HG03135 (cell line): Measurements from ENCODE around the gene MYH3.
"Not testable (repeated sequence)": the region's sequence is repeated elsewhere in the genome, so short reads cannot be mapped to it uniquely, and the experiment has no call there.

Source experiments
- ATAC-seq: cut with Tn5 transposase; IDR thresholded peaks from one replicate; pipeline ENCODE4 v1.9.1; 2021; ENCODE audit warnings: mild to moderate bottlenecking, moderate library complexity; ENCODE audit not compliant: unreplicated experiment

Gene MYH3

GRCh38 chr17:10657148-10657547 is at the start of gene MYH3:
MYH3 (minus strand) TSS chr17:10657309; CDS start chr17:10655064, 2,245 bp downstream.
- no peak for ATAC-seq

GRCh38 chr17:10705727-10706126 is 48.6 kb upstream of the MYH3 start:
- no peak for ATAC-seq

- ATAC-seq = no peak
Observed at GRCh38 chr17:10702574-10702973, 45.5 kb upstream of the MYH3 start.

- ATAC-seq = no peak
Observed at GRCh38 chr17:10699856-10700255, 42.7 kb upstream of the MYH3 start.

GRCh38 chr17:10698096-10698818 is 41.1 kb upstream of the MYH3 start:
- ATAC-seq = no peak

- ATAC-seq = peak; percentile 92
Observed at GRCh38 chr17:10697092-10698081, 40.3 kb upstream of the MYH3 start, which contains the start of the genes ADPRM and SCO1. ADPRM (plus strand) TSS chr17:10697594; CDS start chr17:10704927, 7,333 bp downstream. SCO1 (minus strand) TSS chr17:10697533; CDS start chr17:10697507, 26 bp downstream.

- ATAC-seq = not testable (repeated sequence)
Observed at GRCh38 chr17:10695875-10696407, 38.8 kb upstream of the MYH3 start.

- no peak for ATAC-seq
Observed at GRCh38 chr17:10687499-10687898, 30.4 kb upstream of the MYH3 start.

GRCh38 chr17:10683853-10684252 is 26.7 kb upstream of the MYH3 start:
- no peak for ATAC-seq

GRCh38 chr17:10681866-10682446 is 24.8 kb upstream of the MYH3 start:
- ATAC-seq = no peak

- no peak for ATAC-seq
Observed at GRCh38 chr17:10674704-10675103, 17.6 kb upstream of the MYH3 start.

- ATAC-seq = no peak
Observed at GRCh38 chr17:10673312-10673711, 16.2 kb upstream of the MYH3 start.

- ATAC-seq = no peak
Observed at GRCh38 chr17:10668775-10669174, 11.7 kb upstream of the MYH3 start.

- ATAC-seq = no peak
Observed at GRCh38 chr17:10666906-10667305, 9.8 kb upstream of the MYH3 start.

GRCh38 chr17:10664571-10664970 is 7.5 kb upstream of the MYH3 start:
- ATAC-seq = no peak

GRCh38 chr17:10663231-10663630 is 6.1 kb upstream of the MYH3 start:
- no peak for ATAC-seq

- no peak for ATAC-seq
Observed at GRCh38 chr17:10661437-10661836, 4.3 kb upstream of the MYH3 start.

GRCh38 chr17:10657879-10658278 is 770 bp upstream of the MYH3 start:
- ATAC-seq = no peak

- ATAC-seq = no peak
Observed at GRCh38 chr17:10653987-10654386, 3.1 kb downstream of the MYH3 start.

- ATAC-seq = no peak
Observed at GRCh38 chr17:10652984-10653659, 4.0 kb downstream of the MYH3 start.
